ENCODE measurements around the gene PFDN5.

DNA sequence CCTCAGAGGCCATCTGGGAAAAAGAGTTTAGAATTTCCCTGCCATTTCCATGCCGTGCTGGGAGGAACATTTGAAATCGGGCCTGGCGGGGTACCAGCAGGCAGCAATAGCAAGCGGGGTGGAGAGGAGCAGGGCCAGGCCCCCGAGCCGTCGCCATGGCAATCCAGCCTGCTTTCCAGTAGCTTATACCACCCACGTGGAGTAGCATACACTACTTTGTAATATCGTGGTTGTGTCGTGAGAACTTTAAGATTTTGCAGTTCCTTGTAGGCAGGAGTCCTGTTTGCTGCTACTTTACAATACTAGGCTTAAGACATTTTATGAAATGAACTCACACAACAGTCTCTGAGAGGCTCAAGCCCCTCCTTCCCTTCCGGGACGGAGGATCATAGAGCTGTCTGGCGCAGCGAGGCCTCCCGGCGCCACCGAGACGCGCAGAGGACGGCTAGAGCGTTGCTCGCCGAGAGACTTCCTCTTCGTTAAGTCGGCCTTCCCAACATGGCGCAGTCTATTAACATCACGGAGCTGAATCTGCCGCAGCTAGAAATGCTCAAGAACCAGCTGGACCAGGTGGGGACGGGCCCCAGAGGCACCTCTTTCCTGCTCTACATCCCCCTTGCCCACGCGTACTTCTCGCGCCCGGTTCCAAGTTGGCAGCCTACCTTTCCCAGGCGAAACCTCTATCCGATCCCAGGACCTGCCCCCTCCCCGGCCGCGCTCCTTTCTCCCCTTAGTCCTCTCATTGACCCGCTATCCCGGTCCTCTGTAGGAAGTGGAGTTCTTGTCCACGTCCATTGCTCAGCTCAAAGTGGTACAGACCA is at the start of gene PFDN5:
- no peak for TF ChIP-seq CTCF (IDR thresholded peaks at IDR 0.05; ENCODE audit: low read length)
- no peak for TF ChIP-seq EZH2 (optimal IDR thresholded peaks at IDR 0.05; ENCODE audit: low read depth, low read length)
- no peak for TF ChIP-seq EZH2phosphoT487 (IDR thresholded peaks at IDR 0.05; ENCODE audit: low read length)
